Lung microvascular endothelial cell (primary cell): ENCODE results near the gene HBQ1. TPM values are rescaled to one million over a fixed set of nuclear protein-coding genes. Genes with fewer than 3 reads are reported as not detected.
"Not testable (repeated sequence)": the region's sequence is repeated elsewhere in the genome, so short reads cannot be mapped to it uniquely, and the experiment has no call there.

Experiments used
- DNase-seq, 2 donors: peaks; one replicate each; pipeline versions ENCODE4 v3.0.0 to v3.0.0-alpha.2; 2010; ENCODE audit warnings: low read depth in 2 of 2
- total RNA-seq: library from RNA; depleted of rRNA; stranded (reverse); fragments of >200 nt; gene quantifications from 2 replicates; pipeline ENCODE4 v1.2.1, GENCODE V29; 2014

The HBQ1 gene
- total RNA-seq, 1 donor from 2014 or later, result not detected

GRCh38 chr16:204046-204445 lies 23.8 kb downstream of the HBQ1 start:
- DNase-seq, result not testable (repeated sequence)

- DNase-seq, result not testable (repeated sequence)
Observed at GRCh38 chr16:209359-209758, 29.1 kb downstream of the HBQ1 start.

- DNase-seq, result not testable (repeated sequence)
Observed at GRCh38 chr16:211631-212180, 31.4 kb downstream of the HBQ1 start.

- DNase-seq, result no peak
Observed at GRCh38 chr16:212999-213398, 32.7 kb downstream of the HBQ1 start.

GRCh38 chr16:220021-220420 lies 39.8 kb downstream of the HBQ1 start:
- DNase-seq, result no peak

- peak; percentile 28 to 49 for DNase-seq
Observed at GRCh38 chr16:228151-228851, 48.0 kb downstream of the HBQ1 start.

- peak; percentile 89 to 93 for DNase-seq
Observed at GRCh38 chr16:228852-229730, 48.8 kb downstream of the HBQ1 start, which contains the start of gene LUC7L. TSS of gene LUC7L (minus strand) at chr16:229449. CDS start at chr16:229339, 110 bp downstream.

GRCh38 chr16:229731-230281 lies 49.5 kb downstream of the HBQ1 start:
- no peak for DNase-seq

- DNase-seq, result not testable (repeated sequence)
Observed at GRCh38 chr16:230351-230750, 50.1 kb downstream of the HBQ1 start.

Other genes with a start within 250 kb of the HBQ1 start
- 4.6 and 5.2 TPM in 2 replicates for gene POLR3K, start 126.9 kb upstream of the HBQ1 start, total RNA-seq
- 14.1 and 25.7 TPM in 2 replicates for gene SNRNP25, start 126.6 kb upstream of the HBQ1 start, total RNA-seq
- 12.6 and 24.8 TPM in 2 replicates for gene RHBDF1, start 107.8 kb upstream of the HBQ1 start, total RNA-seq
- 186 and 202 TPM in 2 replicates for gene MPG, start 102.2 kb upstream of the HBQ1 start, total RNA-seq
- 2.4 and 3.6 TPM in 2 replicates for gene NPRL3, start 41.8 kb upstream of the HBQ1 start, total RNA-seq
- gene HBZ, start 27.8 kb upstream of the HBQ1 start, total RNA-seq, result not detected in 2 replicates
- not detected in 2 replicates for gene HBM, start 14.5 kb upstream of the HBQ1 start, total RNA-seq
- gene HBA2, start 7.6 kb upstream of the HBQ1 start, total RNA-seq, result not detected in 2 replicates
- not detected in 2 replicates for gene HBA1, start 3.8 kb upstream of the HBQ1 start, total RNA-seq
- gene LUC7L, start 49.0 kb downstream of the HBQ1 start, total RNA-seq, result 19.6 and 28.2 TPM in 2 replicates
- 38.6 and 41.5 TPM in 2 replicates for gene FAM234A, start 54.4 kb downstream of the HBQ1 start, total RNA-seq
- 0.20 and 0.44 TPM in 2 replicates for gene RGS11, start 95.5 kb downstream of the HBQ1 start, total RNA-seq
- under 0.01 and 0.22 TPM in 2 replicates for gene ARHGDIG, start 100.1 kb downstream of the HBQ1 start, total RNA-seq
- gene PDIA2, start 102.7 kb downstream of the HBQ1 start, total RNA-seq, result not detected in 2 replicates
- 10.2 and 15.9 TPM in 2 replicates for gene AXIN1, start 172.3 kb downstream of the HBQ1 start, total RNA-seq
- gene MRPL28, start 190.1 kb downstream of the HBQ1 start, total RNA-seq, result 70.8 and 80.6 TPM in 2 replicates
- 78.7 and 110 TPM in 2 replicates for gene PGAP6, start 201.5 kb downstream of the HBQ1 start, total RNA-seq
- 30.4 and 55.6 TPM in 2 replicates for gene NME4, start 216.7 kb downstream of the HBQ1 start, total RNA-seq
- 9.3 and 12.6 TPM in 2 replicates for gene DECR2, start 221.4 kb downstream of the HBQ1 start, total RNA-seq
- gene RAB11FIP3, start 245.2 kb downstream of the HBQ1 start, total RNA-seq, result 21.1 and 36.3 TPM in 2 replicates